HG02943 (cell line): ENCODE measurements around the gene HOGA1.

Experiments
- ATAC-seq: cut with Tn5 transposase; IDR thresholded peaks from one replicate; pipeline ENCODE4 v1.9.1; 2021; ENCODE audit warnings: mild to moderate bottlenecking, low read depth, moderate library complexity; ENCODE audit not compliant: unreplicated experiment

HOGA1 gene

DNA sequence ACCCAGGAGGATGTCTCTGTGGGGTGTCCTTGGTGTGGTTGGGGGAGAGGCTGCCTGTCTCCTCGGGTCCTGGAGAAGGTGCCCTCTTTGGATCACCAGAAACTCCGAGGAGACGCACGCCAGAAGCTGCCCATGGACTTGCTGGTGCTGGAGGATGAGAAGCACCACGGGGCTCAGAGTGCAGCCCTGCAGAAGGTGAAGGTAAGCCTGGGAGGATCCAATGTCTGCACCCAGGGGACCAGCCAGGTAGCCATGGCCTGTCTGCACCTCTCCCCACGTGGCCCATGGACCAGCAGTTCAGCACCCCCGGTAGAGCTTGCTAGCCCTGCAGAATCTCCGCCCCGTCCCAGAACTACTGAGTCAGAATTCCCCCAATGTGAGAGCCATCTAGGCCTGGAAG lies 6.5 kb upstream of the HOGA1 start:
- ATAC-seq: no peak

DNA sequence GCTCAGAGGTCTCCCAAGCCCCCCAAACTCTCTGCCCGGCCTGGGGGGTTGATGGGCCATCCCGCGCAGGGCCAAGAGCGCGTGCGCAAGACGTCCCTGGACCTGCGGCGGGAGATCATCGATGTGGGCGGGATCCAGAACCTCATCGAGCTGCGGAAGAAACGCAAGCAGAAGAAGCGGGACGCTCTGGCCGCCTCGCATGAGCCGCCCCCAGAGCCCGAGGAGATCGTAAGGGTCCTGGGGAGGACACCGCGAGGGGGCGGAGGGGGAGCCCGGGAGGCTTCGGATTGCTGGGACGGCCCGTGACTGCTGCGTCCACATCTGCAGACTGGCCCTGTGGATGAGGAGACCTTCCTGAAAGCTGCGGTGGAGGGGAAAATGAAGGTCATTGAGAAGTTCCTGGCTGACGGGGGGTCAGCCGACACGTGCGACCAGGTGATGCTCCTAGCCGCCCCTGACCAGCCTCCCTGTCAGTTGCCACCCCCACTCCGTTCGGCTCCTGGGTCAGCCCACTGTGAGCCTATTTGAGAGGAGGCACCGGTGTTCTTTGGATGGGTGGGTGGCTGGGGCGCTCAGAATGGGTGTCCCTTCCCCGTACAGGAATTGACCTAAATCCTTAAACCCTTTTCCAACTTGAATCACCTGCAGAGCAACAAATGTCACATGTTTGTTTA lies 5.9 kb upstream of the HOGA1 start:
- no peak for ATAC-seq

DNA sequence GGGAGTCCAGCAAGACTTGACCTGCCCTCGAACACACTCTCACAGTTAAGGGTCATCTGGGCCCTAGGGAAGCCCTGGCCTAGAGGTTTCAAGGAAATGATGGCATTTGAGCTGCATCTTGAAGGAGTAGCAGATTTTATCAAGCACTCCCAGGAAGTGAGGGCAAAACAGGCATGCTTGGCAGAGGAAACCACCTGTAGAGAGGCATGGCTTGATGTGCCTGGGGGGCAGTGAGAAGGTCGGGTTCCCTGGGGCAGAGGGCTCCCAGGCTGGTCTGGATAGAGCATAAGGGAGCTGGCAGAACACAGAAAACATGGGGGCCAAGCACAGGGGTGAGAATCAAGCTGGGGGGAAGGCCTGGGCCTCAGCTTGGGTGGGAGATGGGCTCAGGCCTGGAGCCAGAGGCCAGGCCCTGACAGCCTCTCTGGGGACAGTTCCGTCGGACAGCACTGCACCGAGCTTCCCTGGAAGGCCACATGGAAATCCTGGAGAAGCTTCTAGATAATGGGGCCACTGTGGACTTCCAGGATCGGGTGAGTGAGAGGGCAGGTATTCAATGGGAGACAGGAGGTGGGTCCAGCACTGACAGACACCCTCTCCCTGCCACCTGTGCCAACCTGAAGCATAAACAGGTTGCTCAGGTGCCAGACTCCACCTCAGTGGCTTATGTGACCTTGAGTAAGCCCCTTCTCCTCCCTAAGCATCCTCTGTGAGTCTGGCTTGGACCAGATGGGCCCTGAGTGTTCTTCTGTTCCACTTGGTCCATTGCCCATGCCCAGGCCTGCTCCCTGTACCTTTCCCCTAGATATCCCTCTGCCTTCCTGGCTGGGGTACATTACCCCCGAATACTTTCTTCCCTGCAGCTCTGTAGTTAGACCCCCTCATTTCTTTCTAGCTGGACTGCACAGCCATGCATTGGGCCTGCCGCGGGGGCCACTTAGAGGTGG lies 3.5 kb upstream of the HOGA1 start:
- ATAC-seq: no peak

DNA sequence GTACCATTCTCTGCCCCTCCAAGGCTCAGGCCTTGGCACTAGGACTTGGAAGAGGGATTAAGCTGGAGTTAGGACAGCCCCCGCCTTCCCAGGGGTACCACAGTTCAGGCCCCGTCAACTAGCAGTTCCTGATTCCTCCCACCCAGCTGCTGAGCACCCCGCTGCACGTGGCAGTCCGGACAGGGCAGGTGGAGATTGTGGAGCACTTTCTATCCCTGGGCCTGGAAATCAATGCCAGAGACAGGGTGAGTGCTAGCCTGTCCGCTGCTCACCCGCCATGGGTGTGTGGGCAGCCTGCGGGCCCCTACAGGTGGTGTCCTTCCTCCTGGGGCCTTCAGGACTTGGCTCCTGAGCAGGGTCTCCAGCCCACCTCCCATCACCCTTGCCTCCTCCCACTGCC lies 2.0 kb upstream of the HOGA1 start:
- ATAC-seq: no peak

DNA sequence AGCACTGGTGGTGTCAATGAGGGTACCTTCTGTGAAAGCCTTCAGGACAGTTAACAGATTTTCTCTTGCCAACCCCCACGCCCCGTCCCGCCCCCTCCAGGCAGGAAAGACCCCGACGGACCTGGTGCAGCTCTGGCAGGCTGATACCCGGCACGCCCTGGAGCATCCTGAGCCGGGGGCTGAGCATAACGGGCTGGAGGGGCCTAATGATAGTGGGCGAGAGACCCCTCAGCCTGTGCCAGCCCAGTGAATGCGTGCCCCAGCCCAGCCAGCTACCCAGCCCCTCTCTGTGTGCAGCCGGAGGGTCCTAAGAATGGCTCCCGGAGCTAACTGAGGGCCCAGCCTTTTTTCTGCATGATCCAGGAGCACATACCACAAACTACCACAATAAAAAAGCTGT lies 713 bp upstream of the HOGA1 start:
- ATAC-seq: no peak

DNA sequence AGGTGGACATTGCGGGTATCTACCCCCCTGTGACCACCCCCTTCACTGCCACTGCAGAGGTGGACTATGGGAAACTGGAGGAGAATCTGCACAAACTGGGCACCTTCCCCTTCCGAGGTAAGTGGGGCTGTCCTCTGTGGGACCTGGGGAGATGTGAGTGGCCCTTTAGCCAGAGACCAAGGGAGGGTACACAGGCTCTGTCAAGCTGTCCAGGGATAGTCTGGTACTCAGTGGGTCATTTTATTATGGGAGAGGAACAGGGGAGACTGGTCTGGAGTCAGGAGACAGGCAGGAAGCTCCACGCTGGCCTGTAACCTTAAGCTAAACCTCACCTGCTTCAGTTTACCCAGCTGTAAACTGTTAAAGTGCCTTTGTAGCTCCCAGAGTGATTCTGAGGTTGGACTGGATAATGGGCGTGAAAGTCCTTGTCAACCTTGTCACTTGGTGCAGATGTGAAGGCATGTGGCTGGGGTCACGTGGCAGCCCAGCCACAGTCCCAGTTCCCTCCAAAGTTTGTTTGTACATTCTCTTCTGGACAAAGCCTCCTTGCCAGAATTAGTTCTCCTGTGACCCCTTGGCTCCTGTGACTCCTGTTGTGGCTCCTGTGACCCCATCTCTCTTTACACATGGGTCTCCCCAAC lies 729 bp downstream of the HOGA1 start:
- no peak for ATAC-seq

DNA sequence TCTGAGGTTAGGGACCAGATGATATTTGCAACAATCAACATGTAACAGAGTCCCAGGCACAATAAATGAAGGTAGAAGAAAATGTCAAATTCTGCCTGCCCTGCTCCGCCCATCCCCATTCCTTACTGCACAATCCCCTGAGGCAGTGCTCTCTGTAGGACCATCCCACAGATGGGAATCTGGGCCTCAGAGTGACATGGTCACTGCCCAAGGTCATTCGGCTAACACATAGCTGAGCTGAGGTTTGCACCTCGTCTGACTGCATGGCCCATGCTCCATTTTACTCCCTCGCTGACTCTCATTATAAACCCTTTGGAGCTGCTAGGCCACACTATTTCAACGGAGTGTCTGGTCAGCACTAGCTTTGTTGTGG lies 1.2 kb downstream of the HOGA1 start:
- ATAC-seq: no peak

DNA sequence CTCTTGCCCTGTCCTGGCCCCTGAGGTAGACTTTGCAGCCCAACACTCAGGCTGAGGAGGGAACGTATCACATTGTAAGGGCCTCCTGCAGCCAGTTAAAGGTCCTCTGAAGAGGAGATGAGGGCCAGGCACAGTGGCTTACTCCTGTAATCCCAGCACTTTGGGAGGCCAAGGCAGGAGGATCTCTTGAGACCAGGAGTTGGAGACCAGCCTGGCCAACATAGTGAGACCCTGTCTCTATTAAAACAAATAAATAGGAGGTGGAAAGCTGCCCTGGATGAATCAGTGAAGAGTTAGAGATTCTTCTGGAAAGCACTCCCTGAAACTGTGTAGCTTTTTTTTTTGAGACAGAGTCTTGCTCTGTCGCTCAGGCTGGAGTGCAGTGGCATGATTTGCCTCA lies 3.0 kb downstream of the HOGA1 start:
- ATAC-seq: no peak

DNA sequence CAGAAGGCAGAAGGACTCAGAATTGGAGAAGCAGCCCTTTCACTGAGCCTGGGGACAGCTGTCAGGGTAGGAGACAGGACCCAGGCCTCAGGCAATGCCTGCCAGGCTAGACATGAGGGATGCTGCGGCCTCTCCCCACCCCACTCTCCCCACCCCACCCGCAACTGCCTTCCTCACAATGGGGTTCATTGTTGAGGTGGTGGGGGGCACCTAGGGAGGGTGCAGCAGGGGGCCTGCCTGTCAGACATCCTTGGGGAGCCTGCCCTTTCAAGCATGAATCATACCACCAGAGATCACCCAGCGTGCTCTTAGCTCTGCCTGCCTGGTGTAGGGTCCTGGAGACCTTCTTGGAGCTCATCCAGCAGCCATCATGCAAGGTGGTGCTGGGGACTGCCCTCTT lies 5.3 kb downstream of the HOGA1 start, which contains the start of gene C10orf62:
Gene C10orf62 (plus strand): TSS at position 243 of the 400 bp plus-strand sequence. CDS start 177 bp downstream, outside the sequence.
- ATAC-seq: no peak

DNA sequence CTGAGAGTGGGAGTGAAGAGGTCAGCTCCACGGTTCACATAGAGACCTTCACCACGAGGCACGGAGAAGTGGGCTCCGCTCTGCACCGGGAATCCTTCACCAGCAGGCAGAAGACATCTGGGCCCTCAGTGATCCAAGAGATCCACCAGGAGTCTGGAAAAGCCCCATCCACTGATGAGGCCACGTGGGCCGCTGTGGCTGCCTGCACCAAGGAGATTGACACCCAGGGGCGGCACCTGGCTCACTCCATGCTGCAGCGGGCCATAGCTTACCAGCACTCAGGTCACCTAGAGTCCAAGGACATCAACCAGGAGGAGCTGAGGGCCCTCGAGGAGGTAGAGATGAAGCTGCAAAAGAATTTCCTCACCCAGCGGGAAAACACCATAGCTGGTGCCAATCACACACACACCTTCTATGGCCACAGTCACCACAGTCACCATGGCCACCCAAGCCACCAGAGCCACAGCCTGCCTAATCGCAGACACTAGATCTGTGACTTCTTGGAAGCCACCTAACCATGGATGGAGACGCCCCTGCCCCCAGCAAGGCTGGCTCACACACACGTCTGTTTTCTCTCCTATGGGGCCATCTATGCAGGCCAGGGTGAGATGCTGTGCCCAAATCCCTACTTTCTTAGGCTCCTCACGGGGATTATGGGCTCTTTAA lies 6.0 kb downstream of the HOGA1 start:
- no peak for ATAC-seq

DNA sequence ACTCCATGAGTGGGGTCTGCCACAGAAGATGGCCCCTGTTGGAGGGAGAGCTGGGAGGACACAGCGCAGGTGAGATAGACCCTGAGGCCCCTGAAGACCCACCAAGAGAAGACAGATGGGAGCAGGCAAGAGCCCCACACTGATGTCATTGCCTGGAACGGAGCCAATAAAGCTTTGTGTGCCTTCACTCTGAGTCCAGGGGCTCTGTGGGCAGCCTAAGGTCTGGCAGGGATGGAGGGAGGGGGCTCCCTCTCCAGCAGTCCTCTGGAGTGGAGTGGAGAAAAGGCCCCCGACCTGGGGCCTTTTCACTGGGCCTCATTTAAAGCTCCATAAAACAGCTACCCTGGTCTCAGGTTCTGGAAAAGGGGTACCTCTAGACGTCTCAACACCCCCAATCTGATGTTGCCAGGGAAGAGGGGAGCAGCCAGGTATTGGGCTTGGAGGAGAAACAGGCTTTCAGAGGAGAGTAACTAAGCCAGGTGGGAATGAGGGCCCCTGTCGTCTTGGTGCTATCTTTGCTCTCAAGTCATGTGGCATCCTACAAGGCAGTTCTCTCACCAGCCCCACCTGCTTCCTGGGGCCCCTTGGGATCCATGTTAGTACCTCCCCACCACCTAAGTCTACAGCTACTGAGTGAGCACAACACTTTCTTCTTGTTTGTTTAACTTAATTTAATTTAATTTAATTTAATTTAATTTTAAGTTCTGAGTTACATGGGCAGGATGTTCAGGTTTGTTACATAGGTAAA lies 6.7 kb downstream of the HOGA1 start:
- no peak for ATAC-seq

DNA sequence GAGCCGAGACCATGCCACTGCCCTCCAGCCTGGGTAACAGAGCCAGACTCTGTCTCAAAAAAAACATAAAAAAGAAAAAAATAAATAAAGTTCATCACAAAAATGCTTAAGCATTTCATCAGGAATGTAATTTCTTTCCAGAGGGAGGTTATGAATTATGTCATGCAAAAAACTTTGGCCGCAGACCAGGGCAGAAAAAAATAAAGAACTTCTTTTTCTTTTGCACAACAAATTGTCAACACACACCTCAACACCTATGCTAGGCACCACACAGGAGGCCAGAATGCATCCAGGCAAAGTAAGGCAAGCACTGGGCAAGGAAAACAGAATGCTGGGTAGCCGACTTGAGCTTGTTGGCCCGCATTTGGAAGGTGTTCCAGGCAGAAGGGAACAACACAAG lies 9.2 kb downstream of the HOGA1 start:
- no peak for ATAC-seq

DNA sequence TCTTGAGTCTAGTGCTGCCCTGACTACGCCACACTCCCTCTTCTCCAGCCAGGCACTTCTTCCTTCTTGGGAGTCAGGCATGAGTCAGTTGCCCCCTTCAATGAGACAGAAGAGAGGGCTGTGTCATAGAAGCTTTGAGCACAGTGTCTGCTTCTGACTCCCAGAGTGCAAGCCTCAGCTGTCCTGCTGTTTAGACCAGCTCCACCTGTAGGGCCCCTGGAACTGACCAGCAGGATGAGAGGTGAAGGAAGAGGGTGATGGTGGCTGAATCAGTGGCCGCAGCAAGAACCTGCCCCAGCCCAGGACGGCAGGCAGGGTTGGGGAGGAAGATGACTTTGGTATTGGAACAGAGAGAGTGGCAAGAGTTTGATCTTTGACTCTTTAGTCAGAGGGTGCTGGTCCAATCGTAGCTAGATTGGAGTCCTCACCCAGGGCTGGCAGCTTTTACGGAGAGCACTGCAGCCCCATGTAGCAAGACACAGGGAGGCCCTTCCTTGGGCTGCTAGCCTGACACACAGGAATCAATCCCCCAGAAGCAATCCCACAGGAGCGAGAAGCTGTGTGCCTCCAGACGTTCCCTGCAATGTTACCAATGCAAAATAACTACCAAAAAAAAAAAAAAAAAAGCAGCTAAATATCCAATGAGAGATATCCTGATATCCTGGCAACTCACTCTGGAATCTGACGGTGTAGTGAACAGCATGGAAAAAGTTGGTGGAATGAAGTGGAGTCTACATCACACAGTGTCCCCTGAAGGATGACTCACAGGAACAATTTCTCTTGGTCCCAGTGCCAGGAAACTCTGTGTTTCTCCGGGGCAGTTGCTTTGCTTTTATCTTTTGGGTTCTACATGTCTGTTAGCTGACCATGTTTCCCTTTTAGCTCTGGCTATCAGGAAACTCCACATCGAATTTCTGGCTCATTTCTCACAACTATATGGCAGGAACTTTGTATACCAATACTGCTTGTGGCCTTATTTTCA lies 12.2 kb downstream of the HOGA1 start:
- ATAC-seq: no peak

DNA sequence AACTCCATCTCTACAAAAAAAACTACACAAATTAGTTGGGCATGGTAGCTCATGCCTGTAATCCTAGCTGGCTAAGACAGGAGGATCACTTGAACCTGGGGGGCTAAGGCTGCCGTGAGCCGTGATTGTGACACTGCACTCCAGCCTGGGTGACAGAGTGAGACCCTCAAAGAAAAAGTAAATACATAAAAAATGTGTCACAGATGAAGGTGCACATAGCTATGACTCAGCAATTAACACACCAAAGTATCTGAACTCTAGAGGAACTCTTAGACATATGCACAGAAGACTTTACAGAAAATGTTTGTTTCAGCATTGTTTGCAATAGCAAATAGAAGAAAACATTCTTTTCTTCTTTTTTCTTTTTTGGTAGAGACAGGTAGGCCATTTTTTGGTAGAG lies 13.6 kb downstream of the HOGA1 start:
- ATAC-seq: no peak

DNA sequence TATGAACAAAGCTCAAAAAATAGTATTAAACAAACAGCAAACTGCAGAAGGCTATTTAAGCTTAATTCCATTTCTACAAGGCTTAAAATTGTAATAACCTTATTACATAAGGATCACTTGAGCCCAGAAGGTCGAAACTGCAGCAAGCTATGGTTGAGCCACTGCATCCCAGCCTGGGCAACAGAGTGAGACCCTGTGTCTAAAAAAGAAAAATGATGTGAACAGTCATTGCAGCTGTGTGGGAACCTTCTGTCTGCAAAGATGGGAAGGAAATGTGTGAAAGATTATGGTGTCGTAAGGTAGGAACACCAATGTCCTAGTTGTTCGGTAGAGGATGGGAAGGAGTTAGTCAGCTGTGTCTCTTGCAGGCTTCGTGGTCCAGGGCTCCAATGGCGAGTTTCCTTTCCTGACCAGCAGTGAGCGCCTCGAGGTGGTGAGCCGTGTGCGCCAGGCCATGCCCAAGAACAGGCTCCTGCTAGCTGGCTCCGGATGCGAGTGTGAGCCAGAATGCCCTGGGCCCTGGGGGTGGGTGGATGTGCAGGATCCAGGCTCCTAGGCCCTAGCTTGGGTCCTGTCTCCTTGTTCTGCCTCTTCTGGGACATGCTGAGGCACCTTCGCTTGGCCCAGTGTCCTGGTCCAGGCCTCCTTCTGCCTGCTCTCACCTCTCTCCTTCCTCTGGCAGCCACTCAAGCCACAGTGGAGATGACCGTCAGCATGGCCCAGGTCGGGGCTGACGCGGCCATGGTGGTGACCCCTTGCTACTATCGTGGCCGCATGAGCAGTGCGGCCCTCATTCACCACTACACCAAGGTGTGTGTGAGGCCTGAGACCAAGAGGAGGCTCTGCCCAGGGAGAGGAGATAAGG lies 14.4 kb downstream of the HOGA1 start:
- ATAC-seq: no peak

DNA sequence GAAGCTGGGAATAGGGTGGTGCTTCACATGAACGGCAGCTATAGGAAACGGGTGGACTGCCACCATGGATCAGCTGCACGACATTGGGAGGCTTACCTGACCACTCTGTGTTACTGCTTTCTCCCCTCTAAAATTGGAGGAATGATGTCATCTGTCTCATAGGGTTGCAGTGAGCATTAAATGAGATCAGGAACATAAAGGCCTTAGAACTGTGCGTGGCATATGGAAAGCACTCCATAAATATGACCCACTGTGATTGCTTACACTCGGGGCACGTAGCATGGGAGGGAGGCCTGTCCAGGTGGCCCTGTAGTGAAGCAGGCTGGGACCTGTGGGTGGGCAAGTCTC lies 15.1 kb downstream of the HOGA1 start:
- no peak for ATAC-seq

DNA sequence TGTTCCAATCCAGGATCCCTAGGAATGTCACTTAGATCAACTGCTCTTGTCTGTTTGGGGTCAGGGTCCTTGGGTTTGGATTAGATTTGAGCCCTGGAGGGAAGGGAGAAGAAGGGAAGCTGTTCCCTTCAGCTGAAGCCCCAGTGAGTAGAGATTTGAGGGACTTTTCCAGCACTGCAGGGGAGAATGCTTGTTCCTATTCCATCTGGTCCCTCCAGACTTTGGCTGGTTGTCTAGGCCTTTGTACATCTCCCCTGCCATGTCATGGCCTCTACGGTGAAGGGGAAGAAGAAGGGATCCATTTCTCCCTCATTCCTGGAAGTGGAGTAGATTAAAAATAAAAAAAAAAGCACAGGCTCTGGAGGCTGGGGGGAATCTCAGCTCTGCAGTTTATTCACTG lies 16.4 kb downstream of the HOGA1 start:
- no peak for ATAC-seq
